ENCODE results near the gene DUSP15. TPM values are rescaled to one million over a fixed set of nuclear protein-coding genes. Genes with fewer than 3 reads are reported as not detected.

DUSP15 gene
- total and polyA plus RNA-seq, 4 donors: 1.6 to 4.7 (median 2.9) TPM

DNA sequence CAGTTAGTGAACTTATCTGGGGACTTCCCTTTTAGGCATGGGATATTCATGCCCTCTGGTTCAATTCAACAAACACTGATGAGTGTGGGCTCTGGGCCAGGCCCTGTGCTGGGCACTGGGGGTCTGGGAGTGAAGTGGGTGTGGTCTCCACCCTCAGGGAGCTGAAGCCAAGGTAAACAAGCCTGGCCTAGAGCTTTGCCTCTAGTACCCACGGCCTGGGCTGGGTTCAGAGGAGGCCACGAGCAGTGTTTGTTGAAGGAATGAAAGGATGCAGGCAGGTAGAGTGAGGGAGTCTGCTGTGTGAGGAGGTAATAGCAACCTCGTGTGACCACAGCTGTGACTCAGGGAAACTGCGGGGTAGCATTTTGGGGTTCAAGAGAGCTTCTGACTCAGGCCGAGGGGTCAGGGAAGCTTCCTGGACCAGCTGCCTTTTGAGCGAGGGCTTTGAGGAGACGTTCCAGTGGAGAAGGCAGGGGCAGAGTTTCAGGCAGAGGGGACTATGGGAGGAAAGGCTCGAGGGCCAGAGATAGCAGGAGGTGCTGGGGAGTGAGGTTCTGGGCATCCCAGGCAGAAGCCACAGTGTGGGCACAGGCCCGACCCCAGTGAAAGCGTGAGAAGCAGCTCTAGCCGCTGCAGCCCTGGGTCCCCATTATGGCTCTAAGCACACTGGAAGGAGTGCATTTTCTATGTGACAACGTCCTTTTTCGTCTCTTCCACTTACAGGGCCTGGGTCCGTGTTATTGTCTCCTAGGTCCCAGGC is 45.6 kb downstream of the DUSP15 start:
- Histone ChIP-seq H3K4me3 (no peak overlapping the region), H3K4me1 (ENCODE audit: control insufficient read depth in 5 of 5, insufficient read depth in 5 of 5, low read length in 5 of 5) (peaks cover 0 to 15% (median 3%) of the 10 kb centered on the region in 5 donors), H3K9me3 (ENCODE audit: control insufficient read depth in 4 of 4, insufficient read depth in 3 of 4, low read length in 3 of 4) (no peaks in the 10 kb centered on the region), H3K27ac (ENCODE audit: low read depth in 1 of 2, low read length in 1 of 2) (no peak overlapping the region), H3K36me3 (ENCODE audit: control insufficient read depth in 4 of 4, insufficient read depth in 4 of 4, low read length in 4 of 4) (no peaks in the 10 kb centered on the region), H3K9ac (ENCODE audit: insufficient read depth in 1 of 2, low read length in 2 of 2) (no peak overlapping the region), H3K27me3 (ENCODE audit: control insufficient read depth in 3 of 3, insufficient read depth in 3 of 3, low read length in 2 of 3) (no peaks in the 10 kb centered on the region)
- ATAC-seq (ENCODE audit: insufficient read depth, low FRiP score): no peak
- 78 to 81% methylated on average over 14 of the region's 14 CpGs for WGBS, 2 donors
- no peak for DNase-seq
- TF ChIP-seq, protein P1, sequence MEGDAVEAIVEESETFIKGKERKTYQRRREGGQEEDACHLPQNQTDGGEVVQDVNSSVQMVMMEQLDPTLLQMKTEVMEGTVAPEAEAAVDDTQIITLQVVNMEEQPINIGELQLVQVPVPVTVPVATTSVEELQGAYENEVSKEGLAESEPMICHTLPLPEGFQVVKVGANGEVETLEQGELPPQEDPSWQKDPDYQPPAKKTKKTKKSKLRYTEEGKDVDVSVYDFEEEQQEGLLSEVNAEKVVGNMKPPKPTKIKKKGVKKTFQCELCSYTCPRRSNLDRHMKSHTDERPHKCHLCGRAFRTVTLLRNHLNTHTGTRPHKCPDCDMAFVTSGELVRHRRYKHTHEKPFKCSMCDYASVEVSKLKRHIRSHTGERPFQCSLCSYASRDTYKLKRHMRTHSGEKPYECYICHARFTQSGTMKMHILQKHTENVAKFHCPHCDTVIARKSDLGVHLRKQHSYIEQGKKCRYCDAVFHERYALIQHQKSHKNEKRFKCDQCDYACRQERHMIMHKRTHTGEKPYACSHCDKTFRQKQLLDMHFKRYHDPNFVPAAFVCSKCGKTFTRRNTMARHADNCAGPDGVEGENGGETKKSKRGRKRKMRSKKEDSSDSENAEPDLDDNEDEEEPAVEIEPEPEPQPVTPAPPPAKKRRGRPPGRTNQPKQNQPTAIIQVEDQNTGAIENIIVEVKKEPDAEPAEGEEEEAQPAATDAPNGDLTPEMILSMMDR (IDR thresholded peaks at IDR 0.05; ENCODE audit: control extremely low read depth, extremely low read depth): no peak

DNA sequence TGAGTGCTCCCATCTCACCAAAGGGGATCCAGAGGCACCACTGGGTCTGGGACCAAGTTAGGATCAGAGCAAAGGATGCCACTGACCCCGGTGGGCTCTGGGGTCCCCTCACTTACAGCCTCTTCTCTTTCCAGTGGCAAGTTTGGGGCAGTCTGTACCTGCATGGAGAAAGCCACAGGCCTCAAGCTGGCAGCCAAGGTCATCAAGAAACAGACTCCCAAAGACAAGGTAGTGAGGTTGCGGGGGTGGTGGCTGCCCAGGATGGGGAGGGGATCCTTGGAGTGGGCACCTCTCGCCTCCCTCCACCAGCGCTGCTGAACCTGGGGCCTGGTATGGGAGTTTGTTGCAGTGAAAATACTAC is 46.2 kb downstream of the DUSP15 start:
- Histone ChIP-seq H3K4me1 (ENCODE audit: control insufficient read depth in 5 of 5, insufficient read depth in 5 of 5, low read length in 5 of 5) (peaks cover 0 to 15% (median 3%) of the 10 kb centered on the region in 5 donors), H3K27me3 (ENCODE audit: control insufficient read depth in 3 of 3, insufficient read depth in 3 of 3, low read length in 2 of 3) (no peaks in the 10 kb centered on the region), H3K9me3 (ENCODE audit: control insufficient read depth in 4 of 4, insufficient read depth in 3 of 4, low read length in 3 of 4) (no peaks in the 10 kb centered on the region), H3K27ac (ENCODE audit: low read depth in 1 of 2, low read length in 1 of 2) (no peak overlapping the region), H3K36me3 (ENCODE audit: control insufficient read depth in 4 of 4, insufficient read depth in 4 of 4, low read length in 4 of 4) (no peaks in the 10 kb centered on the region), H3K4me3 (no peak overlapping the region), H3K9ac (ENCODE audit: insufficient read depth in 1 of 2, low read length in 2 of 2) (no peak overlapping the region)
- WGBS, 2 donors: 91 to 92% methylated on average over 4 of the region's 4 CpGs
- no peak for DNase-seq
- TF ChIP-seq, protein P1 (IDR thresholded peaks at IDR 0.05; ENCODE audit: control extremely low read depth, extremely low read depth): no peak
- no peak for ATAC-seq (ENCODE audit: insufficient read depth, low FRiP score)

DNA sequence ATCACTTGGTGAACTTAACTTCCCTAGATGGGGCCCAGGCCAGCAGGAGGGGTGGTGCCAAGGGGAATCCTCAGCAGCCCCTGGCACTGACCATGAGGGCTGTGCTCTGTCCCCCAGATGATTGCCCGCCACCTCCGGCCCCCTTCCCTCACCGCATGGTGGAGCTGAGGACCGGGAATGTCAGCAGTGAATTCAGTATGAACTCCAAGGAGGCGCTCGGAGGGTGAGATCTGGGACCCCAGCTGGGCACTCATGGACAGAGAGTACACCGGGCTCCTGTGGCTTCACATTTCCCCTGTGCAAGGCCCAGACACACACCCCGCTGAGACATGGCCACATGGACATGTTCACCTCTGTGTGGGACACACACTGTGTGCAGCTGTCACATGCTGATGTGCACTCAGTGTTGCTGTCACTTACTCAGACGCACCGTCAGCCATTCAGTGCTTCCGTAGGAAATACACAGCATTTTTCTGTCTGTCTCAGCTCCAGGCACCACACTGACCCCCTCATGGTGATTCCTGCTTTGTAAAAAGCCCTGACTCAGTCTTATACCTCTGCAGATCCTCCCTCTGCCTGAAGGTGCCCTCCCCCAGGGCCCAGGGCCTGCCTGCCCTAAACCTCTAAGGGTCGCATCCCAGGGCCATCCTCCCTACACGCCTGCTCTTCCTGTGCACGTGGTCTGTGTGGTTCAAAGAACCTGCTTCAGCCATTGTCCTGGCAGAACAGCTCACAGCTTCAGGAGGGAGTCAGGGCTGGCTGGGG is 46.8 kb downstream of the DUSP15 start:
- no peak overlapping the region for H3K4me3 ChIP-seq
- WGBS, 2 donors: 63 to 68% methylated on average over 14 of the region's 14 CpGs
- no peak overlapping the region for H3K27ac ChIP-seq (ENCODE audit: low read depth in 1 of 2, low read length in 1 of 2)
- DNase-seq: peak; percentile 36 to 51 (median 50)
- H3K9me3 ChIP-seq (ENCODE audit: control insufficient read depth in 4 of 4, insufficient read depth in 3 of 4, low read length in 3 of 4): no peaks in the 10 kb centered on the region
- no peaks in the 10 kb centered on the region for H3K36me3 ChIP-seq (ENCODE audit: control insufficient read depth in 4 of 4, insufficient read depth in 4 of 4, low read length in 4 of 4)
- no peaks in the 10 kb centered on the region for H3K27me3 ChIP-seq (ENCODE audit: control insufficient read depth in 3 of 3, insufficient read depth in 3 of 3, low read length in 2 of 3)
- peaks cover 0 to 15% (median 3%) of the 10 kb centered on the region in 5 donors for H3K4me1 ChIP-seq (ENCODE audit: control insufficient read depth in 5 of 5, insufficient read depth in 5 of 5, low read length in 5 of 5)
- ATAC-seq (ENCODE audit: insufficient read depth, low FRiP score): no peak
- TF ChIP-seq, protein P1 (IDR thresholded peaks at IDR 0.05; ENCODE audit: control extremely low read depth, extremely low read depth): no peak
- H3K9ac ChIP-seq (ENCODE audit: insufficient read depth in 1 of 2, low read length in 2 of 2): peak overlapping the region in 1 of 2 donors; percentile 51
